Astrocyte of the spinal cord (primary cell): ENCODE measurements around the gene SDCBP2.

Source experiments
- DNase-seq: peaks from one replicate; pipeline ENCODE4 v3.0.0; 2011; ENCODE audit warnings: low read depth, low spot score
- H3K4me3 ChIP-seq: 2 replicates; pipeline ENCODE4 v1.5.1; 2011; ENCODE audit warnings: low read depth, mild to moderate bottlenecking, low read length, moderate library complexity
- CTCF ChIP-seq: IDR thresholded peaks from 2 replicates; pipeline ENCODE4 v1.5.1; 2012; ENCODE audit warnings: low read depth, mild to moderate bottlenecking, low read length, inconsistent platforms
- in situ Hi-C: cut with HindIII; loops from 2 replicates; pipeline ENCODE4 v1.10.0; 2017; ENCODE audit warnings: low sequenced_read_pairs

Gene SDCBP2

GRCh38 chr20:1310071-1310470 is 18.9 kb downstream of the SDCBP2 start:
- no peak overlapping the region for H3K4me3 ChIP-seq
- DNase-seq, result no peak
- no peak for TF ChIP-seq CTCF
- in situ Hi-C loops, result no loop called here

GRCh38 chr20:1309439-1309847 is 19.5 kb downstream of the SDCBP2 start:
- TF ChIP-seq CTCF, result no peak
- DNase-seq, result no peak
- in situ Hi-C loops, result no loop called here
- H3K4me3 ChIP-seq, result no peak overlapping the region

GRCh38 chr20:1308702-1309095 is 20.2 kb downstream of the SDCBP2 start:
- TF ChIP-seq CTCF, result no peak
- no peak for DNase-seq
- in situ Hi-C loops, result no loop called here
- no peak overlapping the region for H3K4me3 ChIP-seq

GRCh38 chr20:1308067-1308701 is 20.8 kb downstream of the SDCBP2 start:
- in situ Hi-C loops, result no loop called here
- H3K4me3 ChIP-seq, result no peak overlapping the region
- no peak for TF ChIP-seq CTCF
- no peak for DNase-seq

GRCh38 chr20:1307571-1307971 is 21.4 kb downstream of the SDCBP2 start:
- in situ Hi-C loops, result no loop called here
- DNase-seq, result no peak
- no peak for TF ChIP-seq CTCF
- H3K4me3 ChIP-seq, result no peak overlapping the region

- DNase-seq, result no peak
- TF ChIP-seq CTCF, result no peak
- in situ Hi-C loops, result no loop called here
- no peak overlapping the region for H3K4me3 ChIP-seq
Measured at GRCh38 chr20:1307171-1307570, 21.8 kb downstream of the SDCBP2 start.
